Liver (tissue), 3 donors: ENCODE data around the gene HACD4.

ENCODE experiments used
- ATF3 ChIP-seq: IDR thresholded peaks from 2 replicates; pipeline ENCODE4 v1.6.1; 2016; ENCODE audit warnings: antibody characterized with exemption
- CTCF ChIP-seq: fragments of 150-350 bp; IDR thresholded peaks from 2 replicates; pipeline ENCODE4 v1.5.1; 2017; ENCODE audit warnings: improper control_type of control experiment, low read depth, low read length; ENCODE audit not compliant: missing input control
- JUND ChIP-seq, 2 donors: IDR thresholded peaks; 2 replicates each; pipeline ENCODE4 v1.6.1; 2016; ENCODE audit warnings: antibody characterized with exemption in 2 of 2
- SP1 ChIP-seq: IDR thresholded peaks from 2 replicates; pipeline ENCODE4 v1.6.1; 2018; ENCODE audit warnings: antibody characterized with exemption, mild to moderate bottlenecking
- donor health status: healthy.
- donor health status: healthy.

- TF ChIP-seq SP1 (no peak), JUND (IDR thresholded peaks at IDR 0.05) (no peak), CTCF (no peak), ATF3 (no peak)
Measured at GRCh38 chr9:21030389-21031035, 928 bp downstream of the HACD4 start.
